H9 (cell line): Measurements from ENCODE around the gene CLEC16A. TPM values are rescaled to one million over a fixed set of nuclear protein-coding genes. Genes with fewer than 3 reads are reported as not detected.

Experiments used
- DNase-seq: peaks from one replicate; pipeline ENCODE4 v3.0.0-alpha.2; 2017
- H2AFZ ChIP-seq: one replicate; pipeline ENCODE4 v1.6.1; 2013; ENCODE audit warnings: mild to moderate bottlenecking, low read length, control low read depth, moderate library complexity
- H2AK5ac ChIP-seq: 2 replicates; pipeline ENCODE4 v1.6.1; 2013; ENCODE audit warnings: low read length, control low read depth, mixed read lengths; ENCODE audit not compliant: insufficient read length
- H2BK120ac ChIP-seq: one replicate; pipeline ENCODE4 v1.6.1; 2013; ENCODE audit warnings: low read depth, mild to moderate bottlenecking, low read length, control low read depth, inconsistent platforms; ENCODE audit not compliant: poor library complexity, severe bottlenecking
- H2BK12ac ChIP-seq: 2 replicates; pipeline ENCODE4 v1.6.1; 2013; ENCODE audit warnings: low read length, control low read depth, mixed read lengths, low read depth; ENCODE audit not compliant: insufficient read length
- H2BK15ac ChIP-seq: 2 replicates; pipeline ENCODE4 v1.6.1; 2013; ENCODE audit warnings: low read depth, low read length, control low read depth
- H2BK20ac ChIP-seq: one replicate; pipeline ENCODE4 v1.6.1; 2013; ENCODE audit warnings: low read depth, mild to moderate bottlenecking, low read length, control low read depth, inconsistent platforms; ENCODE audit not compliant: poor library complexity, severe bottlenecking
- H2BK5ac ChIP-seq: 2 replicates; pipeline ENCODE4 v1.6.1; 2013; ENCODE audit warnings: low read length, control low read depth, mixed read lengths; ENCODE audit not compliant: insufficient read length
- H3K14ac ChIP-seq: 2 replicates; pipeline ENCODE4 v1.6.1; 2013; ENCODE audit warnings: low read length, control low read depth; ENCODE audit not compliant: insufficient read depth
- H3K18ac ChIP-seq: 2 replicates; pipeline ENCODE4 v1.6.1; 2013; ENCODE audit warnings: low read depth, mild to moderate bottlenecking, mixed read lengths, low read length, control low read depth; ENCODE audit not compliant: insufficient read length
- H3K23ac ChIP-seq: 2 replicates; pipeline ENCODE4 v1.6.1; 2013; ENCODE audit warnings: low read length, control low read depth, mixed read lengths, low read depth; ENCODE audit not compliant: insufficient read length
- H3K23me2 ChIP-seq: 2 replicates; pipeline ENCODE4 v1.6.1; 2013; ENCODE audit warnings: low read depth, mild to moderate bottlenecking, mixed read lengths, low read length, control low read depth; ENCODE audit not compliant: insufficient read length, poor library complexity, severe bottlenecking
- H3K27ac ChIP-seq: 2 replicates; pipeline ENCODE4 v1.5.1; 2013; ENCODE audit warnings: low read length, control low read depth, mixed read lengths, low read depth; ENCODE audit not compliant: insufficient read length
- H3K27me3 ChIP-seq: 2 replicates; pipeline ENCODE4 v1.6.1; 2013; ENCODE audit warnings: low read length, control low read depth, inconsistent platforms; ENCODE audit not compliant: insufficient read depth
- H3K4ac ChIP-seq: 2 replicates; pipeline ENCODE4 v1.6.1; 2013; ENCODE audit warnings: low read depth, mild to moderate bottlenecking, control low read depth, inconsistent platforms, low read length, moderate library complexity
- H3K4me1 ChIP-seq: 2 replicates; pipeline ENCODE4 v1.6.1; 2013; ENCODE audit warnings: low read length, control low read depth, inconsistent platforms; ENCODE audit not compliant: insufficient read depth
- H3K4me2 ChIP-seq: 2 replicates; pipeline ENCODE4 v1.6.1; 2013; ENCODE audit warnings: low read length, control low read depth, mixed read lengths; ENCODE audit not compliant: insufficient read length, insufficient read depth
- H3K56ac ChIP-seq: 2 replicates; pipeline ENCODE4 v1.6.1; 2013; ENCODE audit warnings: low read depth, mild to moderate bottlenecking, mixed read lengths, low read length, control low read depth; ENCODE audit not compliant: insufficient read length
- H3K79me1 ChIP-seq: 2 replicates; pipeline ENCODE4 v1.6.1; 2013; ENCODE audit warnings: low read depth, mild to moderate bottlenecking, moderate library complexity, low read length, control low read depth, inconsistent platforms; ENCODE audit not compliant: insufficient read depth, poor library complexity, severe bottlenecking
- H3K79me2 ChIP-seq: 2 replicates; pipeline ENCODE4 v1.6.1; 2013; ENCODE audit warnings: low read length, control low read depth, inconsistent platforms; ENCODE audit not compliant: insufficient read depth
- H3K9ac ChIP-seq: 2 replicates; pipeline ENCODE4 v1.6.1; 2013; ENCODE audit warnings: low read length, control low read depth, mixed read lengths; ENCODE audit not compliant: insufficient read length; ENCODE audit errors: extremely low read depth
- H3K9me3 ChIP-seq: one replicate; pipeline ENCODE4 v1.6.1; 2013; ENCODE audit warnings: low read depth, low read length, inconsistent platforms; ENCODE audit not compliant: control insufficient read depth
- H3T11ph ChIP-seq: one replicate; pipeline ENCODE4 v1.6.1; 2013; ENCODE audit warnings: mild to moderate bottlenecking, low read length, control low read depth, inconsistent platforms
- H4K20me1 ChIP-seq: one replicate; pipeline ENCODE4 v1.6.1; 2013; ENCODE audit not compliant: control insufficient read depth, insufficient read length, insufficient read depth
- H4K5ac ChIP-seq: 2 replicates; pipeline ENCODE4 v1.6.1; 2013; ENCODE audit warnings: low read depth, mild to moderate bottlenecking, mixed read lengths, low read length, control low read depth; ENCODE audit not compliant: insufficient read length
- H4K8ac ChIP-seq: replicated peaks from 2 replicates; pipeline ENCODE4 v1.6.1; 2013; ENCODE audit warnings: low read length, control low read depth, mixed read lengths, low read depth; ENCODE audit not compliant: insufficient read length
- H4K91ac ChIP-seq: 2 replicates; pipeline ENCODE4 v1.6.1; 2013; ENCODE audit warnings: low read depth, mild to moderate bottlenecking, moderate library complexity, mixed read lengths, low read length, control low read depth; ENCODE audit not compliant: insufficient read length
- H3K27ac Mint-ChIP-seq, 3 experiments: 2 replicates in 2 of 3; 3 replicates in 1 of 3; pipeline ENCODE4 v1.8.0; 2020 to 2021; ENCODE audit warnings: mixed read lengths in 3 of 3, mild to moderate bottlenecking in 1 of 3, moderate library complexity in 1 of 3
- H3K27me3 Mint-ChIP-seq: 2 replicates; pipeline ENCODE4 v1.8.0; 2021; ENCODE audit warnings: low read depth, mild to moderate bottlenecking, moderate library complexity, mixed read lengths
- H3K36me3 Mint-ChIP-seq, 3 experiments: 2 replicates in 2 of 3; 3 replicates in 1 of 3; pipeline ENCODE4 v1.8.0; 2020 to 2021; ENCODE audit warnings: low read depth in 3 of 3, mixed read lengths in 3 of 3; ENCODE audit not compliant: insufficient read depth in 1 of 3
- H3K4me1 Mint-ChIP-seq, 2 experiments: 2 replicates each; pipeline ENCODE4 v1.8.0; 2020; ENCODE audit warnings: mixed read lengths in 2 of 2
- H3K4me3 Mint-ChIP-seq, 2 experiments: 2 replicates in 1 of 2; 3 replicates in 1 of 2; pipeline ENCODE4 v1.8.0; 2020 to 2021; ENCODE audit warnings: mild to moderate bottlenecking in 2 of 2, mixed read lengths in 2 of 2, moderate library complexity in 1 of 2
- H3K9me3 Mint-ChIP-seq, 2 experiments: 2 replicates in 1 of 2; 3 replicates in 1 of 2; pipeline ENCODE4 v1.8.0; 2020; ENCODE audit warnings: mild to moderate bottlenecking in 2 of 2, mixed read lengths in 2 of 2, moderate library complexity in 1 of 2
- CTCF ChIP-seq: fragments of 200-600 bp; sonication (generic); conservative IDR thresholded peaks from 3 replicates; pipeline ENCODE4 v1.8.0; 2021; ENCODE audit warnings: antibody characterized with exemption, mild to moderate bottlenecking
- WGBS: extraction: QIAGEN DNeasy Blood & Tissue Kit; methylation state at CpG from one replicate; pipeline ENCODE4 v1.1.7; 2013; ENCODE audit warnings: missing lambda C conversion rate, low lambda C conversion rate, mixed read lengths; ENCODE audit not compliant: insufficient read length; ENCODE audit errors: extremely low coverage; 5-methylcytosine and 5-hydroxymethylcytosine counted together
- total RNA-seq: library from RNA; stranded (reverse); gene quantifications from 2 replicates; pipeline ENCODE4 v1.2.1, GENCODE V29; 2021

CLEC16A gene
- total RNA-seq, 1 experiment from 2014 or later: 15.2 TPM

GRCh38 chr16:10933865-10934264, 10.5 kb upstream of the CLEC16A start:
- WGBS: no CpG with 5 or more reads among the region's 8 CpGs

More at GRCh38 chr16:10933865-10934264, 10.5 kb upstream of the CLEC16A start:
- H3K23me2 ChIP-seq: no peaks in the 10 kb centered on the region
- H2BK15ac ChIP-seq: no peak overlapping the region
- no peak overlapping the region for H2AK5ac ChIP-seq
- TF ChIP-seq CTCF: no peak
- no peak for DNase-seq
- no peak overlapping the region for H2AFZ ChIP-seq
- no peak overlapping the region for H2BK20ac ChIP-seq
- no peak overlapping the region for H4K5ac ChIP-seq
- H3T11ph ChIP-seq: no peak overlapping the region
- H3K36me3 Mint-ChIP-seq: peaks cover 2 to 23% (median 16%) of the 10 kb centered on the region in 3 experiments; a peak in 6 of 7 replicates
- no peak overlapping the region; a peak in 1 of 7 replicates for H3K27ac Mint-ChIP-seq
- no peak overlapping the region for H3K9ac ChIP-seq
- H3K27ac ChIP-seq: no peak overlapping the region
- no peaks in the 10 kb centered on the region for H3K9me3 Mint-ChIP-seq
- no peak overlapping the region for H2BK5ac ChIP-seq
- no peaks in the 10 kb centered on the region for H4K20me1 ChIP-seq
- H3K27me3 ChIP-seq: no peaks in the 10 kb centered on the region
- H4K91ac ChIP-seq: no peak overlapping the region
- H3K14ac ChIP-seq: no peak overlapping the region
- H3K18ac ChIP-seq: no peak overlapping the region
- H2BK120ac ChIP-seq: no peak overlapping the region
- H3K4me2 ChIP-seq: no peak overlapping the region
- no peak overlapping the region for H2BK12ac ChIP-seq
- no peak overlapping the region for H3K23ac ChIP-seq
- H3K4ac ChIP-seq: no peak overlapping the region
- H3K79me2 ChIP-seq: no peaks in the 10 kb centered on the region
- H3K4me1 Mint-ChIP-seq: peaks cover 0 to 2% of the 10 kb centered on the region in 2 experiments; a peak in 2 of 4 replicates
- H3K56ac ChIP-seq: no peak overlapping the region
- no peaks in the 10 kb centered on the region for H3K27me3 Mint-ChIP-seq
- no peaks in the 10 kb centered on the region for H3K9me3 ChIP-seq
- H3K4me1 ChIP-seq: no peaks in the 10 kb centered on the region
- H4K8ac ChIP-seq: no peak overlapping the region
- no peak overlapping the region for H3K4me3 Mint-ChIP-seq
- no peaks in the 10 kb centered on the region for H3K79me1 ChIP-seq
